NCI-H2107 treated with DMSO at 0.1 percent for 48 hours (cell line): ENCODE results near the gene PHEX.

Source experiments
- DNase-seq: peaks from one replicate; lab custom pipeline; 2025; ENCODE audit not compliant: unreplicated experiment; lab: John Stamatoyannopoulos, UW

Gene PHEX

DNA sequence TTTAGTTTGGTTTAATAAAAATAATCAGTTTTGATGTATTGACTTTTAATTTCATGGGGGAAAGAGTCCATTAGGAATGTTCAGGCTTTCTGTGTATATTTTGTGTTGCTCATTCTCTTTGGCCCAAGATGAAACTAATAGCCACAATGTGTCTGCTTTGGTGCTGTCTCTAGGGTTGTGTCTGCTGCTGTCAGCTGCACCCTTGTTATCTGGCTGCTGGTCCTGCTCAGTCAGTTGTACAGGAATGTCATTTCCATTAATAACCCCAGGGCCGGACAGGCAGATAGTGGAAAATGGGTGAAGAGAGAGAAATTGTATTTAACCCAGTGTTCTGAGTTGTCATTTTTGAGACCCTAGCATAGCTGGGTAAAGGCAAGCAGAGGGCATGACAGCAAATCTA is 115.1 kb downstream of the PHEX start:
- DNase-seq, result no peak

DNA sequence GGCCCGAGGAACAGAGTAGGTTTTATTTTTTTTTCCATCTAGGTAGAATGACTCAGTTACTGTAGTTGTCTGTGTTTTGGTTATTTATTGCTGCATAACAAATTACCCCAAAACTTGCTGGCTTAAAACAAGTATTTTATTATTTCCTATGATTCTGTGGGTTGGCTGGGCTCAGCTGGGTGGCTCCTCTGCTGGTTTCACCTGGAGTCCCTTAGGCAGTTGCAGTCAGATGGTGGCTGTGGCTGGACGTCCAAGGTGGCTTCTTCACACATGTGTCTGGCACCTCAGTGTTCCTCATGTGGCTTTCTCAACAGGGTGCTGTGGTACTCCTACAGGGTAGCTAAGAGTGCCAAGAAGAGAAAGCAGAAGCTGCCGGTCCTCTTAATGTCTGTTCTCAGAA is 115.8 kb downstream of the PHEX start:
- no peak for DNase-seq

GRCh38 chrX:22148565-22148964 is 116.4 kb downstream of the PHEX start:
- no peak for DNase-seq

- DNase-seq, result no peak
Measured at GRCh38 chrX:22150371-22150770, 118.2 kb downstream of the PHEX start.

- DNase-seq, result no peak
Measured at GRCh38 chrX:22155126-22155525, 123.0 kb downstream of the PHEX start.

GRCh38 chrX:22159071-22159470 is 126.9 kb downstream of the PHEX start:
- DNase-seq, result no peak

- DNase-seq, result no peak
Measured at GRCh38 chrX:22163326-22163725, 131.2 kb downstream of the PHEX start.

DNA sequence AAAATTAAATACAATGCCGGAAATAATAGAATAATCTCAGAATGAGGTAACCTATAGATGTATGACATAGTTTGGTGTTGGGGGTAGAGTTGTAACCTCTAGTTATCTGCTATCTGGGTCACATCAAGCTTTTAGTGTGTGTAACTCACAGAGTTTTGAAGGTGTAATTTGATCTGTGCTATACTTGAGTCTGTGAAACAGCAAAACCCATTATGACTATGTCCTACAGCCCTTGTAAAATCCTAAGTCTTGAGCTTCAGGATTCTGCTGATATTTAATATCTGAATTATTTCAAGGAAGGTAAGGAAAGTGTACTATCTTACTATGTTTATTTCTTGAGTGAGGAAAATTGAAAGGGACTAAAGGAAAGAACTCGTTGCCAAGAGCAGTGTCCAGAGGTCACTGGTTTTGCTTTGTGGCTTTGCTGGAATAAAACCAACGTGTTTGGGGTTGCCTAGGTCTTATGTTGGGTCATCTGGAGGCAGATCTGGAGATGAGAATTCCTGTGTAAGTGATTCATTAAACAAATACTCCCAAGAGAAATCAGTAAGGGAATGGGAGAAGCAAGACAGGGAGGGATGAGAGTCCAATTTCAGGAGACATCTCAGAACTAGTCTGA is 132.8 kb downstream of the PHEX start:
- no peak for DNase-seq

- no peak for DNase-seq
Measured at GRCh38 chrX:22165732-22166457, 133.8 kb downstream of the PHEX start.

DNA sequence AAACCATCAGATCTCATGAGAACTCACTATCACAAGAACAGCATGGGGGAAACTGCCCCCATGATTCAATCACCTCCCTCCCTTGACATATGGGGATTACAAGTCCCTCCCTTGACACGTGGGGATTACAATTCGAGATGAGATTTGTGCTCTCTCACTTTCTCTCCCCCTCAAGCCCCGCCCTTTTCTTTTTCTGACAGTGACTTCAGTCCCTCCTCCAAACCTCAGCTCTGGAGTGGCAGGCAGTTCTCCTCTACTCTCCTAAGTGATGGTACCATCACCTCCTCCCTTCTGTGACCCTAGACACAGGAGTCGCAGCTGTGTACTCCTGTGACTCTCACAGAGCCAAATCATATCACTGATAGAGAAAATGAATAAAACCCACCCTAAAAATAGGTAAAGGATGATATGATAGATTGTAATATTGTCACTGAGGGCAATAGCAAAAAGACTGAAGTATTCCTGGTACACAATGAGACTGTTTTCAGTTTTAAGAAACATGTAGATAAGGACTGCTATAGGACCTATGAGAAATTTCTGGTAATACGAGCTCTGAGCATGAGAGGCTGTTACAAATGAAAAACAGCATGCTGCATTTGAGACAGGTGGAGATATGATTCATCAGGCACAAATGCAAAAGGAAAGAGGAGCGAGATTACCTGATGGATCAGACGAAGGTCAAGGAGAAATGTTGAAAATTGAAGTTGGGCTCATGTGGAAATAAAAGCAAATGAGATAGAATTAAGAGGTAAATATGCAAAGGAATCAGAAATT is 139.3 kb downstream of the PHEX start:
- peak; percentile 63 for DNase-seq

- DNase-seq, result no peak
Measured at GRCh38 chrX:22173966-22174365, 141.8 kb downstream of the PHEX start.

DNA sequence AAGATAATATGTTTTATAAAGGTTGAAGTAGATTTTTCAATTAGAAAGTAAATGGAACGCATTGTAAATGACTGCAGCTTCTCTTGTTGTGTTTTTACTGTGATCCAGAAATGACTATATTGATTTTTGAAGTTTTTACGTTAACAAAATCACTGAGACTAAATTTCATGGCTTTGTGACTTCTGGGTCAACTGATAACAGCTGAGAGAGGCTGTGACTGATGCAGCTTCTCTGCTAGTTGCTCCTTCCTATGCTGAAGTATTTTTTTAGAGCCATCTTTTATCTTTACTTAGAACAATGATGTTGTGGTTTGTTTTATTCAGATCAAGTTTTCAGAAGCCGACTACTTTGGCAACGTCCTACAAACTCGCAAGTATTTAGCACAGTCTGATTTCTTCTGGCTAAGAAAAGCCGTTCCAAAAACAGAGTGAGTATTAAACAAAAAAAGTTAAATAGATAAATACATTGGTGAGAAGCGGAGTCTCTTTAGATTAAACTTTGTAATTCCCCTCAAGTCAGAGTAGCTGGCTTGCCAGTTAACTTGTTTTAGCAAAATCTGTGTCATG is 145.9 kb downstream of the PHEX start:
- no peak for DNase-seq

DNA sequence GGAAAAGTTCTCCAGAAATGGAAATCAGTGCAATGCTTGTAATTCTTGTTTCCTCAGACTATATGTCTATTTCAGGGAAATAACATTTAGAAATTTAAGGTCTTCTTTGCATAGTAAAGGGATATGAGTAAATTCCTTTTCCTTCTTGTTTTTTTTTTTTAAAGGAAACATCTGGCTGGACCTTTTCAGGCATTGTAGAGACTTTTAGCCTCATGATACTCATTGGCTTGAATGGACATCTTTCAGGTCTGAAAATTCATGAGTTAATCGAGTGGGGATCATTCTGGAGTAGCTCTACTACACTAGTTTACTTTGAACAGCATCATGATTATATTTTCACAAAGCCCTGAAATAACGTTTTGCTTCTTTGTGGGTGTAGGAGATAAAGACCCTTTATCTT is 152.0 kb downstream of the PHEX start:
- no peak for DNase-seq

DNA sequence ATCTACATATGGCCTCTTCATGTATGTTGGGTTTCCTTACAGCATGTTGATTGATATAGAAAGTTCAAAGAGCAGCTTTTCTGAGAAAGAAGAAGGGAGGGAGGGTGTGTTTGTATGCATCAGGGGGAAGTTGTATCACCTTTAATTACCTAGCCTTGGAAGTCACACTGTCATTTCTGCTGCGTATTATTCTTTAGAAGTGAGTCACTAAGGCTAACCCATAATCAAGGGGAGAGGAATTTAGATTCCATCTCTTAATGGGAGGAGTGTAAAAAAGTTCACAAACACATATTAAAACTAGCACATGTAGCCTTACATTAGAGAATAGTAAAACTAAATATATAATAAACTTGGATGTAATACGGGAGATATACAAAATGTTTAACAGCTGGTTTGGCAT is 154.0 kb downstream of the PHEX start:
- no peak for DNase-seq

- peak; percentile 54 for DNase-seq
Measured at GRCh38 chrX:22192419-22193060, 160.4 kb downstream of the PHEX start.

DNA sequence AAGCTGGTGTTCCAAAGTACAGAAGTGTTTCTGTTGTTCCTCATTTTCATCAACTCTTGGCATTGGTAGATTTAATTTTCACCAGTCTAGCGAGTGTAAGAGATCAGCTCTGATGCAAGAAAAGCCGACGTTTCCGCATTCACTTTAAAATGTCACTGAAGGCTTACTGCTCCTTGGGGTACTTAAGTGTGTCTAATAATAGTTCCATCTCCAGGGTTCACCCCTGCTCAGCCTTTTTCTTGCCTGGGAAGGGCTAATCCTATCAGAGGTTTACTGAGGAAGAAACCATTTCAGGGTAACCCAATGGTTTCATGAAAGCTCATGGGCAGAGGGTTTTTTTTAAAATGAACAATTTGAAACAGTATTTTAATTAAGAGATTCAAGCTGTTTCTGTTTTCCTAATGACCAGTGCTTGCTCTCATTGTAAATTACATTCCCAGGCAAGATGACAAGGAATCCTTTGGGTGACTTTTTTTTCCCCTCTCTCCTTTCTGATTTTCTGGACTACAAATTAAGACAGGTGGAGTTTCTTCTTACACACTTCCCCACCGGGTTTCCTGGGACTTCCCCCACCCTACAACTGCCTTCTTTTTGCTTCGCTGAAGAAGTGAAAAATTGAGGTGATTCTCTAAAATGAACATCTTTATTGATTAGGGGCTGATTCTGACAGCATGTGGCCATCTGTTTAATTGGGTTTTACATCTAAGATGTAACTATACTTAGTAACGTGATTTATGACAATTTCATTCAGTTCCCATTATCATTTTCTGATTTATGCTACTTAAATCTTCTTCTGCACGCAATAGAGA is 161.9 kb downstream of the PHEX start:
- no peak for DNase-seq

DNA sequence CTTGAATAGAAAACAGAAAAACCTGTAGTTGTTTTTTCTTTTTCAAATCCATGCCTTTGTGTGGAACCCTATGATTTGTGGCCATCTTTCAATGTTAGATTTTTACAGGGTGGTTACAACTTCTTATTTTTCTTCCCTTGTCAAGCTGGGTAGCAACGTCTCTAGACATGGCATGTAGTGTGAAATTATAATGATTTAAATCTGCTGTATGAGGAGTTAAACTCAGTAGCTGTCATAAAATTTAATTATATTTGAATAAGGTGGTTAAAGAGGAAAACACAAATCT is 162.5 kb downstream of the PHEX start:
- DNase-seq, result no peak

DNA sequence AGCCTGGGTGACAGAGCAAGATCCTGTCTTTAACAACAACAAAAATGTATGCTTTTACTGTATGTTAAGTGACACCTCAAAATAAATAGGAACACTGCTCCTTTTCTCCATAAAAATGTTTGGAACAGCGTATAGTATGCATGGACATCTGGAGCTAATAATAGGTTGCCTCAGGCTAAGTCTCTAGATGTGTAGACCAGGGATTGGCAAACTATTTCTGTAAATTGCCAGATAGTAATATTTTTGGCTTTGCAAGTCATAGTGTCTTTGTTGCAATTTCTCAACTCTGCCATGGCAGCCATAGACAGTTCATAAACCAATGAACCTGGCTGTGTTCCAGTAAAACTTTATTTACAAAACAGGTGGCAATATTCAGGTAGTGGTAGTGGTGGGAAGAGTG is 164.0 kb downstream of the PHEX start:
- DNase-seq, result no peak

- no peak for DNase-seq
Measured at GRCh38 chrX:22202251-22202650, 170.1 kb downstream of the PHEX start.

DNA sequence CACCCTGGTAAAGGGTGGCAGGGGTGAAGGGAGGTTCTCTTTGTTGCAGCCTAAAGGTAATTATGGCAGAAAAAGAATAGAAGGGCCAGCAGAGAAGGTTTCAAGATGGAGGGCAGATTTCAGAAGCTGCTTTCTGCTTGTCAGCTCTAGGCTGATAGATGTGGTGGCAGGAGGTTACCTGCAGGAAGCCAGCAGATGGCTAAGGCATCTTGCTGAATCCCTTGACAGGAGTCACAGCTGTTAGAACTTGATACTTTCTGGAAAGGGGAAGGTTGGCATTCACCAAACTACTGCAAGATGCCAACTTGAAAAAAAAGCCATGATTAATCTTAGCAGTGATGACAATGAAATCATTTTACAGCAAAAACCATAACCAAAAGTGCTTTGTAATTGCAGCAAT is 171.1 kb downstream of the PHEX start:
- DNase-seq, result no peak

DNA sequence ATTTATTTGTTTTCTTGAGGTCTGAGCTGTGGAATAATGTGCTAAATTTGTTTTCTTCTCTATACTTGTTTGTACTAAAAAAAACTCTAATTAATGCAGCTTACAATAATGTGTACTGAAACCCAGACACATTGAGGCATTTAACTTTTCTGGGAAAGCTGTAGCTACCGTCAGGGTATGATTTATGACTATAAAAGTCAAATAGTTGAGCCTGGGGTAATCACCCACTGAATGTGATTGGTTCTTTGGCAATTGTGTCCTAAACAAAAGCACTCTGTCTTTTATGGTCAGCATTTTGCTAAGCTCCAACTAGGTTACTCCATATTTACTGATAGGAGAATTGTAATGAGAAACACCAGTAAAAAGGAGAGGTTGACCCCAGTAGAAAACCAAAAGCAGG is 174.7 kb downstream of the PHEX start:
- DNase-seq, result no peak
